ENCODE data around the gene E4F1.

- no peak for TF ChIP-seq CTCF (IDR thresholded peaks at IDR 0.05)
- TF ChIP-seq POLR2A (IDR thresholded peaks at IDR 0.05): no peak
Measured at GRCh38 chr16:2257726-2258125, 34.3 kb downstream of the E4F1 start.
